Caco-2 (cell line): ENCODE results near the gene C16orf92. TPM values are rescaled to one million over a fixed set of nuclear protein-coding genes. Genes with fewer than 3 reads are reported as not detected.

Experiments
- BruUV-seq: library from RNA; stranded (reverse); fragments of 400-500 nt; replicated peaks from 2 replicates; lab custom pipeline; 2021; lab: Mats Ljungman, UMichigan
- CTCF ChIA-PET: fragments of 300-600 bp; sonication (Branson Sonifier 250); formaldehyde crosslinking; loops from one replicate; lab custom pipeline; 2022; ENCODE audit warnings: antibody characterized with exemption; lab: Charles Lee
- POLR2A ChIA-PET: fragments of 300-600 bp; sonication (Branson Sonifier 250); formaldehyde crosslinking; loops from one replicate; lab custom pipeline; 2022; ENCODE audit warnings: antibody characterized with exemption; lab: Charles Lee
- DNase-seq, 2 experiments: peaks; one replicate each; pipeline versions ENCODE4 v3.0.0 to v3.0.0-alpha.2; 2020 to 2022
- H3K27me3 ChIP-seq: replicated peaks from 2 replicates; pipeline ENCODE4 v1.6.0; 2011; ENCODE audit warnings: low read length; ENCODE audit not compliant: control insufficient read depth, insufficient read depth
- H3K36me3 ChIP-seq: 2 replicates; pipeline ENCODE4 v1.5.1; 2011; ENCODE audit warnings: low read length; ENCODE audit not compliant: control insufficient read depth, insufficient read depth
- H3K4me1 ChIP-seq: fragments of 250-450 bp; sonication (Bioruptor Pico); 2 replicates; pipeline ENCODE4 v1.5.1; 2020; ENCODE audit warnings: mild to moderate bottlenecking
- H3K4me3 ChIP-seq: 2 replicates; pipeline ENCODE4 v1.5.1; 2011; ENCODE audit warnings: low read depth, mild to moderate bottlenecking, control low read depth, low read length
- H3K9me3 ChIP-seq: fragments of 250-450 bp; sonication (Bioruptor Pico); 2 replicates; pipeline ENCODE4 v1.5.1; 2020; ENCODE audit warnings: mild to moderate bottlenecking, moderate library complexity
- H3K27ac Mint-ChIP-seq: one replicate; pipeline ENCODE4 v1.8.0; 2022; ENCODE audit warnings: mixed read lengths; ENCODE audit not compliant: unreplicated experiment
- H3K27me3 Mint-ChIP-seq: one replicate; pipeline ENCODE4 v1.8.0; 2022; ENCODE audit warnings: mixed read lengths; ENCODE audit not compliant: insufficient read depth, unreplicated experiment
- H3K36me3 Mint-ChIP-seq: one replicate; pipeline ENCODE4 v1.8.0; 2022; ENCODE audit warnings: mild to moderate bottlenecking, mixed read lengths; ENCODE audit not compliant: insufficient read depth, unreplicated experiment
- H3K4me1 Mint-ChIP-seq: one replicate; pipeline ENCODE4 v1.8.0; 2022; ENCODE audit warnings: low read depth, mixed read lengths; ENCODE audit not compliant: unreplicated experiment
- H3K4me3 Mint-ChIP-seq: one replicate; pipeline ENCODE4 v1.8.0; 2022; ENCODE audit warnings: mild to moderate bottlenecking, moderate library complexity, mixed read lengths; ENCODE audit not compliant: unreplicated experiment
- H3K9me3 Mint-ChIP-seq: one replicate; pipeline ENCODE4 v1.8.0; 2022; ENCODE audit warnings: mixed read lengths; ENCODE audit not compliant: unreplicated experiment
- CTCF ChIP-seq, 2 experiments: fragments of 200-600 bp in 1 of 2; IDR thresholded peaks; 1 replicate in 1 of 2; 2 replicates in 1 of 2; pipeline versions ENCODE4 v1.5.1 to v1.8.0; 2011 to 2022; ENCODE audit warnings: antibody characterized with exemption in 1 of 2, control low read depth in 1 of 2, inconsistent platforms in 1 of 2, low read depth in 1 of 2, low read length in 1 of 2, mild to moderate bottlenecking in 1 of 2, moderate library complexity in 1 of 2; ENCODE audit not compliant: insufficient read depth in 1 of 2, severe bottlenecking in 1 of 2, unreplicated experiment in 1 of 2
- intact Hi-C: fragments of 100-400 bp; cut with micrococcal nuclease; formaldehyde crosslinking; loops from one replicate; pipeline ENCODE4 v1.10.0; 2022; ENCODE audit not compliant: unreplicated experiment
- total RNA-seq: library from RNA; stranded (reverse); gene quantifications from 2 replicates; pipeline ENCODE4 v1.2.3, GENCODE V29; 2022

C16orf92 gene
- total RNA-seq, 1 experiment from 2014 or later, result not detected

- no peaks in the 10 kb centered on the region for H3K27me3 Mint-ChIP-seq
- ChIA-PET CTCF (interaction anchor here (0.8 to 1.3 kb wide), 2 partner anchors 33 to 47 kb away, joined by 3 read pairs; no protein-coding TSS in a partner anchor), POLR2A (interaction anchor here (0.6 to 1.9 kb wide), 5 partner anchors 9 to 508 kb away, joined by 4 to 7 read pairs (median 5); partner anchors contain the start of gene PPP4C)
- intact Hi-C loops, result loop anchor here (2.0 to 10.0 kb wide), 4 partner anchors 26 to 1092 kb away; partner anchors contain the start of genes SPNS1, TBX6 and ZNF771
- H3K4me1 Mint-ChIP-seq, result peaks cover 19% of the 10 kb centered on the region
- DNase-seq, result no peak
- no peaks in the 10 kb centered on the region for H3K9me3 ChIP-seq
- peak overlapping the region; percentile 97 for H3K27ac Mint-ChIP-seq
- peaks cover 8% of the 10 kb centered on the region; the same call in 1 of the 2 replicates for H3K4me1 ChIP-seq
- peak overlapping the region; percentile 87 for H3K4me3 ChIP-seq
- peak overlapping the region; percentile 95 for H3K4me3 Mint-ChIP-seq
- peaks cover 12% of the 10 kb centered on the region for H3K36me3 ChIP-seq
- H3K36me3 Mint-ChIP-seq, result peaks cover 57% of the 10 kb centered on the region
- H3K9me3 Mint-ChIP-seq, result no peaks in the 10 kb centered on the region
- H3K27me3 ChIP-seq, result no peaks in the 10 kb centered on the region
- no TSS peak for BruUV-seq
- no peak for TF ChIP-seq CTCF (IDR thresholded peaks at IDR 0.05; ENCODE audit: insufficient read depth in 1 of 2, low read depth in 1 of 2, low read length in 1 of 2, severe bottlenecking in 1 of 2, unreplicated experiment in 1 of 2)
These were observed 41.7 kb downstream of the C16orf92 start for GRCh38 chr16:30064729-30065101.

GRCh38 chr16:30065102-30065942 is 42.3 kb downstream of the C16orf92 start, which contains the start of gene ALDOA:
ALDOA (plus strand) TSS chr16:30065760; CDS start chr16:30066898, 1,138 bp downstream.
- no peaks in the 10 kb centered on the region for H3K9me3 ChIP-seq
- H3K4me3 Mint-ChIP-seq, result peak within 1 kb of the TSS; percentile 95
- H3K27ac Mint-ChIP-seq, result peak within 1 kb of the TSS; percentile 97
- peak within 1 kb of the TSS; percentile 98 for H3K4me3 ChIP-seq
- peaks cover 8% of the 10 kb centered on the region; the same call in 1 of the 2 replicates for H3K4me1 ChIP-seq
- no peaks in the 10 kb centered on the region for H3K9me3 Mint-ChIP-seq
- no peak for TF ChIP-seq CTCF (IDR thresholded peaks at IDR 0.05; ENCODE audit: insufficient read depth in 1 of 2, low read depth in 1 of 2, low read length in 1 of 2, severe bottlenecking in 1 of 2, unreplicated experiment in 1 of 2)
- intact Hi-C loops, result loop anchor here (2.0 to 10.0 kb wide), 4 partner anchors 25 to 1093 kb away; partner anchors contain the start of genes SPNS1, TBX6 and ZNF771
- peaks cover 14% of the 10 kb centered on the region for H3K36me3 ChIP-seq
- BruUV-seq, result TSS peak; percentile 81
- ChIA-PET CTCF (interaction anchor here (0.6 to 1.3 kb wide), 6 partner anchors 11 to 258 kb away, joined by 3 to 9 read pairs (median 4); partner anchors contain the start of gene TBX6), POLR2A (interaction anchor here (0.5 to 1.9 kb wide), 13 partner anchors 10 to 1170 kb away, joined by 3 to 13 read pairs (median 5); partner anchors contain the start of genes PPP4C, TAOK2, TBC1D10B and TBX6)
- H3K4me1 Mint-ChIP-seq, result peaks cover 19% of the 10 kb centered on the region
- DNase-seq, result peak; percentile 95 to 96
- no peaks in the 10 kb centered on the region for H3K27me3 Mint-ChIP-seq
- peaks cover 63% of the 10 kb centered on the region for H3K36me3 Mint-ChIP-seq
- no peaks in the 10 kb centered on the region for H3K27me3 ChIP-seq
